NAMALWA (cell line): ENCODE measurements around the gene CHMP1A.

Source experiments
- DNase-seq: peaks from one replicate; pipeline ENCODE4 v3.0.0-alpha.2; 2015; ENCODE audit warnings: low spot score

CHMP1A gene

GRCh38 chr16:89623511-89624261, 33.8 kb downstream of the CHMP1A start:
- no peak for DNase-seq

- DNase-seq: no peak
These were observed 35.7 kb downstream of the CHMP1A start for GRCh38 chr16:89621698-89622409.

GRCh38 chr16:89621136-89621697, 36.3 kb downstream of the CHMP1A start:
- DNase-seq: no peak

GRCh38 chr16:89620406-89620841, 37.1 kb downstream of the CHMP1A start:
- no peak for DNase-seq

- no peak for DNase-seq
These were observed 37.7 kb downstream of the CHMP1A start for GRCh38 chr16:89619840-89620239.

GRCh38 chr16:89618109-89618998, 39.2 kb downstream of the CHMP1A start:
- no peak for DNase-seq

- DNase-seq: no peak
These were observed 40.5 kb downstream of the CHMP1A start for GRCh38 chr16:89617036-89617435.

- no peak for DNase-seq
These were observed 40.9 kb downstream of the CHMP1A start for GRCh38 chr16:89616623-89617022.

GRCh38 chr16:89615596-89616090, 41.9 kb downstream of the CHMP1A start:
- peak; percentile 59 for DNase-seq

GRCh38 chr16:89615176-89615575, 42.3 kb downstream of the CHMP1A start:
- no peak for DNase-seq

- DNase-seq: no peak
These were observed 43.5 kb downstream of the CHMP1A start for GRCh38 chr16:89613954-89614459.

GRCh38 chr16:89613231-89613953, 44.1 kb downstream of the CHMP1A start, which contains the start of gene DPEP1:
TSS of gene DPEP1 (plus strand) at chr16:89613642. CDS start at chr16:89630411, 16,769 bp downstream.
- DNase-seq: peak; percentile 41

GRCh38 chr16:89612415-89613166, 44.9 kb downstream of the CHMP1A start:
- DNase-seq: no peak

GRCh38 chr16:89610108-89610453, 47.4 kb downstream of the CHMP1A start:
- no peak for DNase-seq

- DNase-seq: no peak
These were observed 49.4 kb downstream of the CHMP1A start for GRCh38 chr16:89607937-89608740.

- DNase-seq: no peak
These were observed 50.1 kb downstream of the CHMP1A start for GRCh38 chr16:89607453-89607852.

- no peak for DNase-seq
These were observed 51.5 kb downstream of the CHMP1A start for GRCh38 chr16:89606006-89606405.

- DNase-seq: no peak
These were observed 52.1 kb downstream of the CHMP1A start for GRCh38 chr16:89605186-89605970.

GRCh38 chr16:89604764-89605163, 52.7 kb downstream of the CHMP1A start:
- no peak for DNase-seq
